Measurements from ENCODE around the gene MYOM3. TPM values are rescaled to one million over a fixed set of nuclear protein-coding genes. Genes with fewer than 3 reads are reported as not detected.

MYOM3 gene
- total RNA-seq, 1 experiment from 2014 or later: 0.04 TPM

- Histone ChIP-seq H3K4me2 (ENCODE audit: low read length) (no peak overlapping the region), H4K20me1 (ENCODE audit: low read length) (no peaks in the 10 kb centered on the region), H3K9ac (ENCODE audit: low read length) (no peak overlapping the region), H2AFZ (ENCODE audit: low read length) (no peak overlapping the region), H3F3A (ENCODE audit: low read length, unreplicated experiment) (no peaks in the 10 kb centered on the region), H3K79me2 (ENCODE audit: low read length) (no peaks in the 10 kb centered on the region), H3K4me1 (ENCODE audit: insufficient read depth, low read length) (no peaks in the 10 kb centered on the region; the same call in 1 of the 2 replicates), H3K9me2 (replicated peaks; ENCODE audit: low read length) (no peaks in the 10 kb centered on the region), H3K27me3 (ENCODE audit: low read length) (no peaks in the 10 kb centered on the region), H3K36me3 (ENCODE audit: low read depth, low read length) (no peaks in the 10 kb centered on the region), H3K9me3 (ENCODE audit: low read length) (no peaks in the 10 kb centered on the region), H3K4me3 (ENCODE audit: low read length) (no peak overlapping the region), H3K27ac (ENCODE audit: low read length) (no peak overlapping the region)
- ATAC-seq: peak; percentile 42; the same call in 1 of the 2 replicates
- TF ChIP-seq CTCF (conservative IDR thresholded peaks at IDR 0.05; ENCODE audit: low read depth, low read length) (peak; percentile 27; the same call in 1 of the 2 replicates), EZH2 (IDR thresholded peaks at IDR 0.05; ENCODE audit: low read length, unreplicated experiment) (no peak)
- intact Hi-C loops (cut with micrococcal nuclease): loop anchor here (5.0 kb wide), 2 partner anchors 112 to 317 kb away; partner anchors contain the start of gene IFNLR1
- ChIA-PET CTCF (no interaction called here), POLR2A (ENCODE audit: unreplicated experiment) (no interaction called here)
- DNase-seq: peak; percentile 14
- no TSS peak for BruUV-seq (replicated peaks)
Measured at GRCh38 chr1:24074817-24075589, 36.9 kb downstream of the MYOM3 start.

GRCh38 chr1:24074196-24074595 lies 37.7 kb downstream of the MYOM3 start:
- Histone ChIP-seq H3K27ac (ENCODE audit: low read length) (no peak overlapping the region), H3K9ac (ENCODE audit: low read length) (no peak overlapping the region), H3K9me3 (ENCODE audit: low read length) (no peaks in the 10 kb centered on the region), H4K20me1 (ENCODE audit: low read length) (no peaks in the 10 kb centered on the region), H3K4me2 (ENCODE audit: low read length) (no peak overlapping the region), H3F3A (ENCODE audit: low read length, unreplicated experiment) (no peaks in the 10 kb centered on the region), H3K27me3 (ENCODE audit: low read length) (no peaks in the 10 kb centered on the region), H3K4me1 (ENCODE audit: insufficient read depth, low read length) (no peaks in the 10 kb centered on the region; the same call in 1 of the 2 replicates), H2AFZ (ENCODE audit: low read length) (no peak overlapping the region), H3K36me3 (ENCODE audit: low read depth, low read length) (no peaks in the 10 kb centered on the region), H3K9me2 (replicated peaks; ENCODE audit: low read length) (no peaks in the 10 kb centered on the region), H3K4me3 (ENCODE audit: low read length) (no peak overlapping the region), H3K79me2 (ENCODE audit: low read length) (no peaks in the 10 kb centered on the region)
- no peak for DNase-seq
- intact Hi-C loops (cut with micrococcal nuclease): loop anchor here (5.0 kb wide), 2 partner anchors 113 to 318 kb away; partner anchors contain the start of gene IFNLR1
- ATAC-seq: no peak
- ChIA-PET CTCF (no interaction called here), POLR2A (ENCODE audit: unreplicated experiment) (no interaction called here)
- BruUV-seq (replicated peaks): no TSS peak
- no peak for TF ChIP-seq EZH2phosphoT487 (IDR thresholded peaks at IDR 0.05; ENCODE audit: borderline replicate concordance, low read length)
- no peak for TF ChIP-seq EZH2 (IDR thresholded peaks at IDR 0.05; ENCODE audit: low read length, unreplicated experiment)
- no peak for TF ChIP-seq CTCF (conservative IDR thresholded peaks at IDR 0.05; ENCODE audit: low read depth, low read length)

- H3K4me2 ChIP-seq (ENCODE audit: low read length): no peak overlapping the region
- peaks cover 3% of the 10 kb centered on the region; the same call in 1 of the 2 replicates for H3K4me1 ChIP-seq (ENCODE audit: insufficient read depth, low read length)
- no TSS peak for BruUV-seq (replicated peaks)
- H4K20me1 ChIP-seq (ENCODE audit: low read length): no peaks in the 10 kb centered on the region
- no peaks in the 10 kb centered on the region for H3K27me3 ChIP-seq (ENCODE audit: low read length)
- H3K9me3 ChIP-seq (ENCODE audit: low read length): no peaks in the 10 kb centered on the region
- H3K27ac ChIP-seq (ENCODE audit: low read length): no peak overlapping the region
- H2AFZ ChIP-seq (ENCODE audit: low read length): no peak overlapping the region
- H3K36me3 ChIP-seq (ENCODE audit: low read depth, low read length): no peaks in the 10 kb centered on the region
- no peaks in the 10 kb centered on the region for H3F3A ChIP-seq (ENCODE audit: low read length, unreplicated experiment)
- no peak overlapping the region for H3K9ac ChIP-seq (ENCODE audit: low read length)
- no peaks in the 10 kb centered on the region for H3K79me2 ChIP-seq (ENCODE audit: low read length)
- CTCF ChIA-PET: interaction anchor here (0.6 to 1.9 kb wide), 3 partner anchors 63 to 127 kb away, joined by 3 to 5 read pairs (median 3); no protein-coding TSS in a partner anchor
- TF ChIP-seq EZH2phosphoT487 (IDR thresholded peaks at IDR 0.05; ENCODE audit: borderline replicate concordance, low read length): no peak
- no peak for TF ChIP-seq EZH2 (IDR thresholded peaks at IDR 0.05; ENCODE audit: low read length, unreplicated experiment)
- no peak for TF ChIP-seq CTCF (conservative IDR thresholded peaks at IDR 0.05; ENCODE audit: low read depth, low read length)
- no peak overlapping the region for H3K4me3 ChIP-seq (ENCODE audit: low read length)
- intact Hi-C loops (cut with micrococcal nuclease): loop anchor here (2.0 to 5.0 kb wide), 3 partner anchors 41 to 320 kb away; partner anchors contain the start of genes IFNLR1 and MYOM3
- POLR2A ChIA-PET (ENCODE audit: unreplicated experiment): no interaction called here
- H3K9me2 ChIP-seq (replicated peaks; ENCODE audit: low read length): no peaks in the 10 kb centered on the region
- ATAC-seq (no peak), DNase-seq (no peak)
Measured at GRCh38 chr1:24071941-24072340, 40.0 kb downstream of the MYOM3 start.

Measured in PC-3 (cell line).